ENCODE measurements around the gene LHFPL5. TPM values are rescaled to one million over a fixed set of nuclear protein-coding genes. Genes with fewer than 3 reads are reported as not detected.

Gene LHFPL5
- total RNA-seq, 1 experiment from 2014 or later, result 0.71 TPM

GRCh38 chr6:35775031-35775430 is 30.1 kb upstream of the LHFPL5 start:
- H2AFZ ChIP-seq (ENCODE audit: low read depth, low read length, poor library complexity, severe bottlenecking), result no peak overlapping the region
- H3K4me1 ChIP-seq (ENCODE audit: control insufficient read depth in 1 of 2, insufficient read depth in 2 of 2, low read length in 2 of 2), result peaks cover 12 to 21% of the 10 kb centered on the region in 2 experiments; a peak in 3 of 4 replicates
- ChIA-PET RAD21 (ENCODE audit: low non-redundant PET in 1 of 2, low total read pairs in 2 of 2, uncharacterized antibody in 2 of 2, unreplicated experiment in 2 of 2) (interaction anchor here in 1 of 2 experiments (0.7 kb wide), 1 partner anchor 98 kb away, joined by 9 read pairs; no protein-coding TSS in a partner anchor), POLR2A (no interaction called here), CTCF (no interaction called here)
- no peaks in the 10 kb centered on the region for H3K79me2 ChIP-seq (ENCODE audit: insufficient read depth, low read length)
- TF ChIP-seq EZH2 (IDR thresholded peaks at IDR 0.05) (no peak), ATF3 (IDR thresholded peaks at IDR 0.05) (no peak), ZFX (IDR thresholded peaks at IDR 0.05) (no peak), SP1 (IDR thresholded peaks at IDR 0.05; ENCODE audit: low read depth) (no peak), ZBTB33 (IDR thresholded peaks at IDR 0.05; ENCODE audit: extremely low read depth, insufficient replicate concordance, low read length) (no peak), SIN3A (IDR thresholded peaks at IDR 0.05; ENCODE audit: low read depth) (no peak), JUND (IDR thresholded peaks at IDR 0.05) (no peak), FOSL1 (IDR thresholded peaks at IDR 0.05; ENCODE audit: low read depth) (no peak), SRF (IDR thresholded peaks at IDR 0.05; ENCODE audit: low read depth) (no peak), EZH2phosphoT487 (IDR thresholded peaks at IDR 0.05; ENCODE audit: borderline replicate concordance) (no peak), CBX3 (IDR thresholded peaks at IDR 0.05; ENCODE audit: low read depth) (no peak), EGR1 (IDR thresholded peaks at IDR 0.05; ENCODE audit: low read depth) (no peak)
- H3K9ac ChIP-seq (ENCODE audit: low read length), result no peak overlapping the region
- no peak overlapping the region for H3K27ac ChIP-seq (ENCODE audit: low read depth, low read length)
- DNase-seq (ENCODE audit: low read depth, low spot score) (no peak), ATAC-seq (no peak)
- no peaks in the 10 kb centered on the region for H4K20me1 ChIP-seq (ENCODE audit: insufficient read depth)
- no peaks in the 10 kb centered on the region for H3K9me2 ChIP-seq (ENCODE audit: insufficient read depth)
- no peak overlapping the region for H3K4me3 ChIP-seq (replicated peaks in 1 of 2; ENCODE audit: low read depth in 1 of 2, low read length in 2 of 2)
- no peaks in the 10 kb centered on the region for H3K27me3 ChIP-seq (ENCODE audit: insufficient read depth, low read length)
- H3K36me3 ChIP-seq (ENCODE audit: control insufficient read depth in 1 of 2, insufficient read depth in 2 of 2, low read length in 2 of 2), result no peaks in the 10 kb centered on the region
- H3K9me3 ChIP-seq (ENCODE audit: control insufficient read depth in 1 of 2, insufficient read depth in 1 of 2, low read depth in 1 of 2, low read length in 2 of 2), result no peaks in the 10 kb centered on the region
- no peak overlapping the region for H3K4me2 ChIP-seq (ENCODE audit: low read length)
- BruUV-seq (replicated peaks), result no TSS peak
- intact Hi-C loops (cut with micrococcal nuclease), result no loop called here
